Activated CD8-positive, alpha-beta T cell treated with anti-CD3 and anti-CD28 coated beads, Interleukin-2, amount 10 ng/mL, durations not matched to agents 7 days and 5 days (primary cell): ENCODE measurements around the gene QPRT. TPM values are rescaled to one million over a fixed set of nuclear protein-coding genes. Genes with fewer than 3 reads are reported as not detected.
"Not testable (repeated sequence)": the region's sequence is repeated elsewhere in the genome, so short reads cannot be mapped to it uniquely, and the experiment has no call there.

Experiments
- ATAC-seq: fragments of 150-1000 bp; cut with Tn5 transposase; one replicate; pipeline ENCODE4 v1.10.0; 2021; ENCODE audit warnings: moderate library complexity
- CTCF ChIA-PET: fragments of 350-600 bp; sonication (Branson Sonifier 250); formaldehyde crosslinking; loops from one replicate; lab custom pipeline; 2021; ENCODE audit warnings: antibody characterized with exemption; lab: Charles Lee
- POLR2A ChIA-PET: fragments of 350-600 bp; sonication (Branson Sonifier 250); formaldehyde crosslinking; loops from one replicate; lab custom pipeline; 2021; ENCODE audit warnings: antibody characterized with exemption; lab: Charles Lee
- DNase-seq: peaks from one replicate; pipeline ENCODE4 v3.0.0-alpha.2; 2020
- H3K27ac Mint-ChIP-seq: one replicate; pipeline ENCODE4 v1.8.0; 2021; ENCODE audit warnings: mild to moderate bottlenecking, mixed read lengths
- H3K27me3 Mint-ChIP-seq: one replicate; pipeline ENCODE4 v1.8.0; 2021; ENCODE audit warnings: low read depth, mixed read lengths
- H3K36me3 Mint-ChIP-seq: one replicate; pipeline ENCODE4 v1.8.0; 2021; ENCODE audit warnings: low read depth, mixed read lengths
- H3K4me1 Mint-ChIP-seq: one replicate; pipeline ENCODE4 v1.8.0; 2021; ENCODE audit warnings: low read depth, mixed read lengths
- H3K4me3 Mint-ChIP-seq: one replicate; pipeline ENCODE4 v1.8.0; 2021; ENCODE audit warnings: mild to moderate bottlenecking, mixed read lengths
- H3K9me3 Mint-ChIP-seq: one replicate; pipeline ENCODE4 v1.8.0; 2022; ENCODE audit warnings: mixed read lengths; ENCODE audit not compliant: insufficient read depth
- total RNA-seq, 2 experiments: library from RNA; stranded (reverse); gene quantifications; one replicate each; pipeline ENCODE4 v1.2.3, GENCODE V29; 2021

Gene QPRT
- 10 to 100 TPM in 1 of 2 experiments, 1 to 10 TPM in 1; 8.6 to 10.2 TPM for total RNA-seq

- H3K27ac Mint-ChIP-seq: peak within 1 kb of the TSS; percentile 89
Measured at GRCh38 chr16:29678691-29679267, at the start of gene QPRT. Gene QPRT, plus strand, starts transcription at chr16:29679180. Its CDS starts 18 bp downstream, at chr16:29679198.

DNA sequence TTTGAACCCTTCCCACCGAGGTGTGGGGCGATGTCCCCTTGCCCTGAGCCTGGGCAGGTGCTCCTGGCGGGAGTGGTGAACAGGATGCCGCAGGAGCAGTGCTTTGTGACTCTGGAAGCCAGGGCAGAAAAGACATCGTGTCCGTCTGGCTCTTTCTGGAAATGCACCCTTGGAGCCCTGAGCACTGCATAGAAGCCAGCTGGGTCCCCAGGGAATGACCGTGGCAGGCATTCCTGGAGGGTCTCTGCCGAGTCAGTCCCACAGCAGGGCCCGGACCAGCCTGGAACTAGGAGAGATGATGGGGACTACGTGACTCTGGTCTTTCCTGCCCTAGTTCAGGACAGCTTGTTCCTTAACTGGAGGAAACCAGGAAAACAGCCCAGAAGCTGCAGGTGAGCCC lies 49.7 kb upstream of the QPRT start:
- CTCF ChIA-PET, H3K36me3 Mint-ChIP-seq, ATAC-seq, DNase-seq, H3K4me3 Mint-ChIP-seq, H3K27me3 Mint-ChIP-seq, H3K9me3 Mint-ChIP-seq, POLR2A ChIA-PET: not testable (repeated sequence)
- H3K4me1 Mint-ChIP-seq: peaks cover 27% of the 10 kb centered on the region
- H3K27ac Mint-ChIP-seq: peak overlapping the region; percentile 64

More at GRCh38 chr16:29678691-29679267, at the start of gene QPRT:
- POLR2A ChIA-PET: interaction anchor here (1.4 to 1.7 kb wide), 2 partner anchors 15 to 33 kb away, joined by 3 to 5 read pairs; no protein-coding TSS in a partner anchor
- no peaks in the 10 kb centered on the region for H3K27me3 Mint-ChIP-seq
- DNase-seq (no peak), ATAC-seq (peak; percentile 17)
- CTCF ChIA-PET: interaction anchor here (1.0 to 1.3 kb wide), 3 partner anchors 11 to 13 kb away, joined by 3 to 4 read pairs (median 4); no protein-coding TSS in a partner anchor
- peaks cover 34% of the 10 kb centered on the region for H3K4me1 Mint-ChIP-seq
- peaks cover 12% of the 10 kb centered on the region for H3K36me3 Mint-ChIP-seq
- H3K4me3 Mint-ChIP-seq: peak within 1 kb of the TSS; percentile 64
- H3K9me3 Mint-ChIP-seq: no peaks in the 10 kb centered on the region

- H3K27ac Mint-ChIP-seq, ATAC-seq, POLR2A ChIA-PET, CTCF ChIA-PET, H3K27me3 Mint-ChIP-seq, H3K9me3 Mint-ChIP-seq, H3K4me3 Mint-ChIP-seq, H3K36me3 Mint-ChIP-seq, DNase-seq: not testable (repeated sequence)
- H3K4me1 Mint-ChIP-seq: peaks cover 21% of the 10 kb centered on the region
Measured at GRCh38 chr16:29631658-29632057, 47.3 kb upstream of the QPRT start.

DNA sequence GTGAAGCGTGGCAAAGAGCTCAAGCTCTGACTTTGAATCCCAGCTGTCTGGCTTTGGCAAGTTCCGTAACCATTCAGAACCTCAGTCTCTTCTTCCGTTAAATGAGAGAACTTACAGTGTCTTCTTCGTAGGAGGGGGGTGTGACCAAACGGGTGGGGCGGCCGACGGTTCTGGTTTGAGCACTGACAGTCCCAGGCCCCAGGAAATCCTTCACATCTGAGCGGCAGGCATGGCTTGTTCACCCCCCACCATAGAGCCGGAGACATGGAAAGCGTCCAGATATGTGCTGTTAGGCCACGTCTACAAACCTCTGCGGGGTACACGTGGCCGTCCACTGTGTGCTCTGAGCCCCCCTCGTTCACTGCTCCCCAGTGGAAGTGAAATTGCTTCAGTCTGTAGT lies 43.1 kb upstream of the QPRT start:
- not testable (repeated sequence) for ATAC-seq

DNA sequence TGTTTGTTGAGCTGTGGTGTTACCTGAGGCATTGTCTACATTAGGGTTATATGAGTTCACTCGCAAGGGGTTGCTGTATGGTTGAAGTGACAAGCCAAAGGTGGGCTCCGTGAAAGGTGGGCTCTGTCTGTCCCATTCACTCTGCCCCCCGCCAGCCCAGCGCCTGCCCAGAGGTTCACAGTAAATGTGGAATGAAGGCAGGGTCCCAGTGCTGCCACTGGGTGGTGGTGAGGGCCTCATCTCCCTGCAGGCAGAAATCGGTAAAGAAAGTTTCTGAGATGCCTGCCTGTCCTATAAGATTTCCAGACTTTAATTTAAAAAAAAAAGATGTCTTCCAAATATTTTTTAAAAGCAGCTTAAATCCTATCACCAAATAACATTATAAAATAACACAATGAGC lies 42.6 kb upstream of the QPRT start:
- H3K36me3 Mint-ChIP-seq, H3K9me3 Mint-ChIP-seq, ATAC-seq, H3K4me3 Mint-ChIP-seq, H3K27me3 Mint-ChIP-seq, POLR2A ChIA-PET, H3K27ac Mint-ChIP-seq, DNase-seq: not testable (repeated sequence)
- H3K4me1 Mint-ChIP-seq: peaks cover 17% of the 10 kb centered on the region
- CTCF ChIA-PET: interaction anchor here (0.6 kb wide), 1 partner anchor 24 kb away, joined by 3 read pairs; no protein-coding TSS in a partner anchor

More for the DNA sequence above, 43.1 kb upstream of the QPRT start:
- H3K36me3 Mint-ChIP-seq, POLR2A ChIA-PET, H3K27ac Mint-ChIP-seq, DNase-seq, H3K27me3 Mint-ChIP-seq, H3K4me3 Mint-ChIP-seq, H3K9me3 Mint-ChIP-seq: not testable (repeated sequence)
- CTCF ChIA-PET: interaction anchor here (0.6 kb wide), 1 partner anchor 25 kb away, joined by 3 read pairs; no protein-coding TSS in a partner anchor
- H3K4me1 Mint-ChIP-seq: peaks cover 12% of the 10 kb centered on the region

DNA sequence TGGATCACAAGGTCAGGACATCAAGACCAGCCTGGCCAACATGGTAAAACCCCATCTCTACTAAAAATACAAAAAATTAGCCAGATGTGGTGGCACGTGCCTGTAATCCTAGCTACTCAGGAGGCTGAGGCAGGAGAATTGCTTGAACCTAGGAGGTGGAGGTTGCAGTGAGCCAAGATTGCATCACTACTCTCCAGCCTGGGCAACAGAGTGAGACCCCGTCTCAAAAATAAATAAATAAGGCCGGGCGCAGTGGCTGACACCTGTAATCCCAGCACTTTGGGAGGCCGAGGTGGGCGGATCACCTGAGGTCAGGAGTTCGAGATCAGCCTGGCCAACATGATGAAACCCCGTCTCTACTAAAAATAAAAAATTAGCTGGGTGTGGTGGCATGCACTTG lies 40.2 kb upstream of the QPRT start:
- H3K27me3 Mint-ChIP-seq, CTCF ChIA-PET, H3K36me3 Mint-ChIP-seq, H3K27ac Mint-ChIP-seq, DNase-seq, ATAC-seq, POLR2A ChIA-PET, H3K4me3 Mint-ChIP-seq, H3K9me3 Mint-ChIP-seq: not testable (repeated sequence)
- peaks cover 32% of the 10 kb centered on the region for H3K4me1 Mint-ChIP-seq

GRCh38 chr16:29641561-29641960 lies 37.4 kb upstream of the QPRT start:
- peak; percentile 50 for ATAC-seq
- Mint-ChIP-seq H3K9me3 (no peaks in the 10 kb centered on the region), H3K36me3 (no peaks in the 10 kb centered on the region), H3K27me3 (no peaks in the 10 kb centered on the region), H3K27ac (peak overlapping the region; percentile 88), H3K4me3 (peak overlapping the region; percentile 68), H3K4me1 (peaks cover 50% of the 10 kb centered on the region)
- ChIA-PET CTCF (interaction anchor here (0.6 to 4.0 kb wide), 17 partner anchors 10 to 207 kb away, joined by 3 to 32 read pairs (median 5); partner anchors contain the start of genes PAGR1 and SPN), POLR2A (interaction anchor here (0.6 to 2.8 kb wide), 3 partner anchors 13 to 148 kb away, joined by 3 to 11 read pairs (median 3); partner anchors contain the start of gene SPN)
- no peak for DNase-seq

DNA sequence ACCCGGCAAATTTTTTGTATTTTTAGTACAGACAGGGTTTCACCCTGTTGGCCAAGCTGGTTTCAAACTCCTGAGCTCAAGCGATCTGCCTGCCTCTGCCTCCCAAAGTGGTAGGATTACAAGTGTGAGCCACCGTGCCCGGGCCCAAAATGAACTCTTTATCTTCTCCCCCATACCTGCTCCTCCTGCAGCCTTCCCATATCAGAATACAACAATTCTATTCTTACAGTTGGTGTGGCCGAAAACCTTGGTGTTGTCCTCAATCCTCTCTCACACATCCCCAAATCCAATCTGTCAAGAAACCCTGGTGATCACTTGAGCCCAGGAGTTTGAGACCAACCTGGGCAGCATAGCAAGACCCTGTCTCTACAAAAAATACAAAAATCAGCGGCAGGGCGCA lies 35.4 kb upstream of the QPRT start:
- Mint-ChIP-seq H3K4me3 (no peak overlapping the region), H3K4me1 (peaks cover 50% of the 10 kb centered on the region), H3K27me3 (no peaks in the 10 kb centered on the region), H3K36me3 (no peaks in the 10 kb centered on the region), H3K27ac (no peak overlapping the region), H3K9me3 (no peaks in the 10 kb centered on the region)
- ChIA-PET CTCF (interaction anchor here (0.9 to 4.0 kb wide), 5 partner anchors 19 to 205 kb away, joined by 3 to 32 read pairs (median 9); partner anchors contain the start of gene SPN), POLR2A (interaction anchor here (0.6 kb wide), 1 partner anchor 19 kb away, joined by 4 read pairs; no protein-coding TSS in a partner anchor)
- DNase-seq (no peak), ATAC-seq (no peak)

DNA sequence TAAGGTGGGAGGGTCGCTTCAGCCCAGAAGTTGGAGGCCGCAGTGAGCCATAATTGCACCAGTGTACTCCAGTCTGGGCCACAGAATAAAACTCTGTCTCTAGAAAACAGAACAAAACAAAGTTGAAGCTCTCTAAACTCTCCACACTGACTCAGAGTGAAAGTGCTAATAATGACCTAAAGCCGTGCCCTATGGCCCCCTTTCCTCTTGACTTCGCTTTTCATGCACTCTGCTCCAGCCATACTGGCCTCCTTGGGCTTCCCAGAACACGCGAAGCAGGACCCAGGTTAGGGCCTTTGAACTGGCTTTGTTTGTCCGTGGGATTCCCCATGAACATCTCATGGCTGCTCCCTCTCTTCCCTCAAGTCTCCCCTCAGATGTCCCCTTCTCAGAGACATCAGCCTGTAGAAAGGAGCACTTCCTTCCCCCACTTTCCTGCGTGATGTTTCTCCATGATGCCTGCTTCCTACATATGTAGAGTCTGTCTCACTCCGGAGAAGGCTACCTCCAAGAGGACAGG lies 34.6 kb upstream of the QPRT start:
- Mint-ChIP-seq H3K27me3 (no peaks in the 10 kb centered on the region), H3K4me1 (peaks cover 53% of the 10 kb centered on the region), H3K9me3 (no peaks in the 10 kb centered on the region), H3K27ac (peak overlapping the region; percentile 8), H3K36me3 (no peaks in the 10 kb centered on the region), H3K4me3 (no peak overlapping the region)
- ATAC-seq (no peak), DNase-seq (no peak)
- ChIA-PET CTCF (no interaction called here), POLR2A (no interaction called here)

- H3K36me3 Mint-ChIP-seq: no peaks in the 10 kb centered on the region
- ChIA-PET POLR2A (interaction anchor here (1.0 to 1.3 kb wide), 3 partner anchors 9 to 34 kb away, joined by 3 read pairs; partner anchors contain the start of gene QPRT), CTCF (no interaction called here)
- peaks cover 59% of the 10 kb centered on the region for H3K4me1 Mint-ChIP-seq
- ATAC-seq (no peak), DNase-seq (no peak)
- H3K4me3 Mint-ChIP-seq: no peak overlapping the region
- H3K27me3 Mint-ChIP-seq: no peaks in the 10 kb centered on the region
- H3K9me3 Mint-ChIP-seq: no peaks in the 10 kb centered on the region
- peak overlapping the region; percentile 20 for H3K27ac Mint-ChIP-seq
Measured at GRCh38 chr16:29644973-29645693, 33.8 kb upstream of the QPRT start.

- DNase-seq (no peak), ATAC-seq (no peak)
- POLR2A ChIA-PET: interaction anchor here (1.0 to 1.3 kb wide), 3 partner anchors 8 to 33 kb away, joined by 3 read pairs; partner anchors contain the start of gene QPRT
- Mint-ChIP-seq H3K9me3 (no peaks in the 10 kb centered on the region), H3K4me1 (peaks cover 59% of the 10 kb centered on the region), H3K27ac (peak overlapping the region; percentile 74), H3K27me3 (no peaks in the 10 kb centered on the region), H3K36me3 (no peaks in the 10 kb centered on the region), H3K4me3 (no peak overlapping the region)
- CTCF ChIA-PET: interaction anchor here (2.5 kb wide), 1 partner anchor 17 kb away, joined by 6 read pairs; the partner anchor contains the start of gene SPN
Measured at GRCh38 chr16:29645694-29646187, 33.2 kb upstream of the QPRT start.
